Vagina (tissue), 2 donors: ENCODE measurements around the gene PRSS33. TPM values are rescaled to one million over a fixed set of nuclear protein-coding genes. Genes with fewer than 3 reads are reported as not detected.

ENCODE experiments used
- DNase-seq, 2 donors: peaks; one replicate each; pipeline ENCODE4 v3.0.0-alpha.2; 2017; ENCODE audit errors: extremely low spot score in 2 of 2
- H3K27ac ChIP-seq: fragments of 200-600 bp; sonication (generic); one replicate; pipeline ENCODE4 v1.5.1; 2019
- H3K27me3 ChIP-seq: fragments of 200-600 bp; sonication (generic); one replicate; pipeline ENCODE4 v1.5.1; 2019
- H3K36me3 ChIP-seq, 2 donors: fragments of 200-600 bp; sonication (generic); one replicate each; pipeline ENCODE4 v1.5.1; 2017 to 2019
- H3K4me1 ChIP-seq: fragments of 200-600 bp; sonication (generic); one replicate; pipeline ENCODE4 v1.5.1; 2019
- H3K4me3 ChIP-seq, 2 donors: fragments of 200-600 bp; sonication (generic); 1 replicate in 1 of 2; 2 replicates in 1 of 2; pipeline ENCODE4 v1.5.1; 2016 to 2019
- H3K9me3 ChIP-seq: fragments of 200-600 bp; sonication (generic); one replicate; pipeline ENCODE4 v1.5.1; 2019
- CTCF ChIP-seq, 3 experiments: fragments of 450-650 bp in 2 of 3; fragments of 200-600 bp in 1 of 3; sonication (generic) in 1 of 3; IDR thresholded peaks; one replicate each; pipeline ENCODE4 v1.5.1; 2017 to 2019; ENCODE audit warnings: antibody characterized with exemption in 3 of 3, mild to moderate bottlenecking in 2 of 3, moderate library complexity in 2 of 3
- POLR2A ChIP-seq, 2 donors: fragments of 450-650 bp; IDR thresholded peaks; one replicate each; pipeline ENCODE4 v1.6.1; 2017; ENCODE audit warnings: antibody characterized with exemption in 2 of 2, mild to moderate bottlenecking in 2 of 2, moderate library complexity in 2 of 2
- POLR2AphosphoS5 ChIP-seq, 2 donors: sonication (generic); formaldehyde crosslinking; IDR thresholded peaks; one replicate each; pipeline ENCODE4 v1.9.0; 2017; ENCODE audit warnings: antibody characterized with exemption in 2 of 2, mild to moderate bottlenecking in 2 of 2, low read depth in 1 of 2; ENCODE audit not compliant: insufficient read depth in 1 of 2
- intact Hi-C: fragments of 100-400 bp; cut with DNase I; formaldehyde crosslinking; loops from one replicate; pipeline ENCODE4 v1.15.1; 2023
- total RNA-seq: library from RNA; depleted of rRNA; stranded (reverse); fragments of >200 nt; gene quantifications from one replicate; pipeline ENCODE4 v1.2.3, GENCODE V29; 2016

Gene PRSS33
- total RNA-seq, 1 donor from 2014 or later, result not detected

- no peak for DNase-seq
- Histone ChIP-seq H3K9me3 (no peaks in the 10 kb centered on the region), H3K27me3 (no peaks in the 10 kb centered on the region), H3K4me3 (no peak overlapping the region), H3K4me1 (peaks cover 54% of the 10 kb centered on the region), H3K36me3 (peaks cover 7 to 85% of the 10 kb centered on the region in 2 donors), H3K27ac (peak overlapping the region; percentile 56)
- TF ChIP-seq POLR2AphosphoS5 (IDR thresholded peaks at IDR 0.05; ENCODE audit: insufficient read depth in 1 of 2, low read depth in 1 of 2), result no peak
- no peak for TF ChIP-seq CTCF (IDR thresholded peaks at IDR 0.05)
- no peak for TF ChIP-seq POLR2A (IDR thresholded peaks at IDR 0.05)
- intact Hi-C loops, result no loop called here
These were observed 18.8 kb downstream of the PRSS33 start for GRCh38 chr16:2768403-2769089.

- no peak overlapping the region for H3K27ac ChIP-seq
These were observed 19.5 kb downstream of the PRSS33 start for GRCh38 chr16:2767891-2768290.

GRCh38 chr16:2767140-2767731 is 20.1 kb downstream of the PRSS33 start:
- Histone ChIP-seq H3K36me3 (peaks cover 7 to 98% of the 10 kb centered on the region in 2 donors), H3K4me3 (no peak overlapping the region), H3K4me1 (peaks cover 53% of the 10 kb centered on the region), H3K9me3 (no peaks in the 10 kb centered on the region), H3K27ac (no peak overlapping the region), H3K27me3 (no peaks in the 10 kb centered on the region)
- intact Hi-C loops, result no loop called here
- no peak for DNase-seq
- TF ChIP-seq POLR2AphosphoS5 (IDR thresholded peaks at IDR 0.05; ENCODE audit: insufficient read depth in 1 of 2, low read depth in 1 of 2) (no peak), CTCF (IDR thresholded peaks at IDR 0.05) (no peak), POLR2A (IDR thresholded peaks at IDR 0.05) (no peak)

More at GRCh38 chr16:2767891-2768290, 19.5 kb downstream of the PRSS33 start:
- H3K4me1 ChIP-seq, result peaks cover 54% of the 10 kb centered on the region
- no peak overlapping the region for H3K4me3 ChIP-seq
- DNase-seq, result no peak
- no peaks in the 10 kb centered on the region for H3K9me3 ChIP-seq
- H3K27me3 ChIP-seq, result no peaks in the 10 kb centered on the region
- peaks cover 7 to 92% of the 10 kb centered on the region in 2 donors for H3K36me3 ChIP-seq
- intact Hi-C loops, result no loop called here
- TF ChIP-seq CTCF (IDR thresholded peaks at IDR 0.05) (no peak), POLR2AphosphoS5 (IDR thresholded peaks at IDR 0.05; ENCODE audit: insufficient read depth in 1 of 2, low read depth in 1 of 2) (no peak), POLR2A (IDR thresholded peaks at IDR 0.05) (no peak)

- intact Hi-C loops, result no loop called here
- H3K27ac ChIP-seq, result no peak overlapping the region
These were observed 20.8 kb downstream of the PRSS33 start for GRCh38 chr16:2766430-2767139.

More at GRCh38 chr16:2766430-2767139, 20.8 kb downstream of the PRSS33 start:
- Histone ChIP-seq H3K4me1 (peaks cover 48% of the 10 kb centered on the region), H3K27me3 (no peaks in the 10 kb centered on the region), H3K9me3 (no peaks in the 10 kb centered on the region), H3K4me3 (no peak overlapping the region), H3K36me3 (peaks cover 7 to 98% of the 10 kb centered on the region in 2 donors)
- DNase-seq, result no peak
- no peak for TF ChIP-seq POLR2AphosphoS5 (IDR thresholded peaks at IDR 0.05; ENCODE audit: insufficient read depth in 1 of 2, low read depth in 1 of 2)
- TF ChIP-seq POLR2A (IDR thresholded peaks at IDR 0.05), result no peak
- no peak for TF ChIP-seq CTCF (IDR thresholded peaks at IDR 0.05)
